Measurements from ENCODE around the gene FOXF1.

The FOXF1 gene

GRCh38 chr16:86505185-86505898 lies 5.0 kb upstream of the FOXF1 start:
- no peak for DNase-seq

GRCh38 chr16:86505899-86506864 lies 4.1 kb upstream of the FOXF1 start:
- no peak for DNase-seq

GRCh38 chr16:86507173-86508027 lies 2.9 kb upstream of the FOXF1 start:
- DNase-seq, result no peak

GRCh38 chr16:86508028-86508946 lies 2.0 kb upstream of the FOXF1 start:
- DNase-seq, result no peak

- no peak for DNase-seq
These were observed 1.2 kb upstream of the FOXF1 start for GRCh38 chr16:86508947-86509758.

GRCh38 chr16:86509759-86510464 lies 415 bp upstream of the FOXF1 start:
- no peak for DNase-seq

- no peak for DNase-seq
These were observed 1.2 kb downstream of the FOXF1 start for GRCh38 chr16:86511317-86512161.

GRCh38 chr16:86512301-86512859 lies 2.1 kb downstream of the FOXF1 start:
- no peak for DNase-seq

GRCh38 chr16:86512860-86513470 lies 2.6 kb downstream of the FOXF1 start:
- DNase-seq, result no peak

- no peak for DNase-seq
These were observed 3.3 kb downstream of the FOXF1 start for GRCh38 chr16:86513471-86514277.

- no peak for DNase-seq
These were observed 4.4 kb downstream of the FOXF1 start for GRCh38 chr16:86514481-86515376.

- DNase-seq, result no peak
These were observed 5.1 kb downstream of the FOXF1 start for GRCh38 chr16:86515413-86515776.

GRCh38 chr16:86515777-86516622 lies 5.7 kb downstream of the FOXF1 start:
- DNase-seq, result no peak

GRCh38 chr16:86516623-86517003 lies 6.3 kb downstream of the FOXF1 start:
- DNase-seq, result no peak

GRCh38 chr16:86517033-86517432 lies 6.7 kb downstream of the FOXF1 start:
- no peak for DNase-seq

Measured in SHP77 (cell line).